Peyer's patch (tissue), 4 donors: Measurements from ENCODE around the gene DOLPP1.
A peak's percentile ranks its signal among the peaks of the same experiment; 100 is the strongest.

Source experiments
- POLR2A ChIP-seq, 2 donors: fragments of 450-650 bp; IDR thresholded peaks; one replicate each; pipeline ENCODE4 v1.5.1; 2017; ENCODE audit warnings: antibody characterized with exemption in 2 of 2, mild to moderate bottlenecking in 2 of 2, moderate library complexity in 2 of 2
- TF ChIP-seq, protein P1 (sequence below), 6 experiments: fragments of 450-650 bp in 4 of 6; fragments of 200-600 bp in 2 of 6; sonication (generic) in 1 of 6; IDR thresholded peaks; one replicate each; pipeline ENCODE4 v1.5.1; 2017 to 2019; ENCODE audit warnings: antibody characterized with exemption in 6 of 6, mild to moderate bottlenecking in 3 of 6, moderate library complexity in 1 of 6

DNA sequence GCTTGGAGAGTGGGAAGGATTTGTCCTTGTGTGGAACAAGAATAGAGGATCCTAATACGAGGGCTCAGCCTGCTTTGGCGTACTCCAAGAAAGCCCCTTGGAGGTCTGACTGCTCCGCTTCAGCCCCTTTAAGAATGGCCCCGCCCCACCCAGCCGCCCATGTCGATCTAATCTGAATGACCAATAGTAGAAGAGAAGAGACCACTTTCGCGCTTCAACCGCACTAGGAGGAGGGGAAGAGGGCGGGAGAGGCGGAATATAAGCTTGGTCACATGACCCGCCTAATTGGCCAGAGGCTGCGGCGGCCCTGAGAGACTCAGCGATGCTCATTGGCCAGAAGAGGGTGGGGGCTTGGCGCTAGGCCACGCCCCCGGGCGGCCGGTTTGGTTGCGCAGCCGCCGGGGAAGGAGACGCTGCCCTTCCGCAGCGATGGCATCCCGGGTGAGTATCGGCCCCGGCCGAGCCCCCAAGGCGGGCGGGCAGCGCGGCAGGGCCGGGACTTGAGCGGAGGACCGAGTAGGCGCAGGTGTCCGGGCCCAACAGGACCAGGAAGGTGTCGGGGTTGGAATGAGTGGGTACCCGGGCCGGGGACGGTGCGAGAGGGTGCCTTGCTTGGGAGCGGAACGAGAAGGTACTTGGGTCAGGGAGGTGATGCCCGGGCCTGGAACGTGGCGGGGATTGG, 44.5 kb upstream of the DOLPP1 start, which contains the start of gene MIGA2:
- TF ChIP-seq, protein P1, sequence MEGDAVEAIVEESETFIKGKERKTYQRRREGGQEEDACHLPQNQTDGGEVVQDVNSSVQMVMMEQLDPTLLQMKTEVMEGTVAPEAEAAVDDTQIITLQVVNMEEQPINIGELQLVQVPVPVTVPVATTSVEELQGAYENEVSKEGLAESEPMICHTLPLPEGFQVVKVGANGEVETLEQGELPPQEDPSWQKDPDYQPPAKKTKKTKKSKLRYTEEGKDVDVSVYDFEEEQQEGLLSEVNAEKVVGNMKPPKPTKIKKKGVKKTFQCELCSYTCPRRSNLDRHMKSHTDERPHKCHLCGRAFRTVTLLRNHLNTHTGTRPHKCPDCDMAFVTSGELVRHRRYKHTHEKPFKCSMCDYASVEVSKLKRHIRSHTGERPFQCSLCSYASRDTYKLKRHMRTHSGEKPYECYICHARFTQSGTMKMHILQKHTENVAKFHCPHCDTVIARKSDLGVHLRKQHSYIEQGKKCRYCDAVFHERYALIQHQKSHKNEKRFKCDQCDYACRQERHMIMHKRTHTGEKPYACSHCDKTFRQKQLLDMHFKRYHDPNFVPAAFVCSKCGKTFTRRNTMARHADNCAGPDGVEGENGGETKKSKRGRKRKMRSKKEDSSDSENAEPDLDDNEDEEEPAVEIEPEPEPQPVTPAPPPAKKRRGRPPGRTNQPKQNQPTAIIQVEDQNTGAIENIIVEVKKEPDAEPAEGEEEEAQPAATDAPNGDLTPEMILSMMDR (IDR thresholded peaks at IDR 0.05), result peak in 3 of 6 experiments; percentile 5 to 7 (median 7)
- TF ChIP-seq POLR2A (IDR thresholded peaks at IDR 0.05), result peak; percentile 98
